ENCODE measurements around the gene MYOCOS. TPM values are rescaled to one million over a fixed set of nuclear protein-coding genes. Genes with fewer than 3 reads are reported as not detected.

Gene MYOCOS
- total and polyA plus RNA-seq, 9 of the 15 experiments (the other 6 are each of a cell fraction or from before 2014, with no cell fraction given): 0.07 TPM; not detected in 7

GRCh38 chr1:171646249-171646560, 24.2 kb downstream of the MYOCOS start:
- Histone ChIP-seq H2AFZ (ENCODE audit: low read depth, low read length) (no peak overlapping the region), H4K20me1 (replicated peaks; ENCODE audit: control insufficient read depth, insufficient read depth, low read length) (no peaks in the 10 kb centered on the region), H3K27me3 (ENCODE audit: control insufficient read depth in 2 of 2, insufficient read depth in 2 of 2, low read length in 2 of 2) (peaks cover 4 to 22% of the 10 kb centered on the region in 2 experiments; a peak in 3 of 5 replicates), H3K4me1 (replicated peaks in 1 of 2; ENCODE audit: control insufficient read depth in 2 of 2, insufficient read depth in 2 of 2, low read length in 2 of 2) (peaks cover 0 to 4% of the 10 kb centered on the region in 2 experiments; a peak in 2 of 5 replicates), H3K36me3 (ENCODE audit: control insufficient read depth, insufficient read depth, low read length) (no peaks in the 10 kb centered on the region), H3K9ac (ENCODE audit: insufficient read depth in 1 of 2, low read depth in 2 of 2, low read length in 2 of 2) (no peak overlapping the region), H3K4me3 (no peak overlapping the region), H3K4me2 (ENCODE audit: insufficient read depth, low read length) (no peak overlapping the region), H3K27ac (ENCODE audit: extremely low read depth, low read depth, low read length) (no peak overlapping the region), H3K79me2 (ENCODE audit: control insufficient read depth, insufficient read depth, low read length) (no peaks in the 10 kb centered on the region), H3K9me1 (ENCODE audit: control insufficient read depth, insufficient read depth, low read length) (no peaks in the 10 kb centered on the region), H3K9me3 (replicated peaks; ENCODE audit: control insufficient read depth, insufficient read depth, low read depth, low read length) (no peaks in the 10 kb centered on the region)
- POLR2A ChIA-PET: no interaction called here
- CTCF ChIA-PET (ENCODE audit: low intra/inter-chr PET ratio): no interaction called here
- ATAC-seq: no peak
- intact Hi-C loops (cut with micrococcal nuclease): loop anchor here (2.0 to 10.0 kb wide), 3 partner anchors 135 to 779 kb away; partner anchors contain the start of genes C1orf105, DNM3 and METTL13
- in situ Hi-C loops (cut with MboI): no loop called here
- BruUV-seq (replicated peaks): no TSS peak
- DNase-seq (ENCODE audit: extremely low read depth in 1 of 4, low spot score in 3 of 4): no peak
- no peak for TF ChIP-seq JUN (IDR thresholded peaks at IDR 0.05; ENCODE audit: borderline replicate concordance, low read depth, low read length)
- no peak for TF ChIP-seq JUN (CRISPR knock-in tag; IDR thresholded peaks at IDR 0.05; ENCODE audit: borderline replicate concordance)
- TF ChIP-seq KDM1A (IDR thresholded peaks at IDR 0.05): peak; percentile 11 to 19; a peak in 1 of 4 replicates
- TF ChIP-seq ZC3H8 (IDR thresholded peaks at IDR 0.05): no peak
- TF ChIP-seq ZFP36 (IDR thresholded peaks at IDR 0.05; ENCODE audit: low read depth, low read length, partially characterized antibody): peak; percentile 78
- peak; percentile 85; the same call in 1 of the 2 replicates for TF ChIP-seq BCOR (IDR thresholded peaks at IDR 0.05)
- 43% methylated on average over 1 of the region's 1 CpG for WGBS (ENCODE audit: insufficient coverage, low coverage, missing lambda C conversion rate)
- FAIRE-seq: no peak

- no peak for DNase-seq (ENCODE audit: extremely low read depth in 1 of 4, low spot score in 3 of 4)
- Histone ChIP-seq H3K4me2 (ENCODE audit: insufficient read depth, low read length) (no peak within 1 kb of the TSS), H3K9me1 (ENCODE audit: control insufficient read depth, insufficient read depth, low read length) (no peaks in the 10 kb centered on the region), H3K79me2 (ENCODE audit: control insufficient read depth, insufficient read depth, low read length) (no peaks in the 10 kb centered on the region), H3K4me1 (replicated peaks in 1 of 2; ENCODE audit: control insufficient read depth in 2 of 2, insufficient read depth in 2 of 2, low read length in 2 of 2) (peaks cover 0 to 9% of the 10 kb centered on the region in 2 experiments; a peak in 2 of 5 replicates), H3K27me3 (ENCODE audit: control insufficient read depth in 2 of 2, insufficient read depth in 2 of 2, low read length in 2 of 2) (peaks cover 26 to 29% of the 10 kb centered on the region in 2 experiments), H3K9ac (ENCODE audit: insufficient read depth in 1 of 2, low read depth in 2 of 2, low read length in 2 of 2) (peak within 1 kb of the TSS in 1 of 2 experiments; percentile 70; a peak in 2 of 4 replicates), H3K27ac (ENCODE audit: extremely low read depth, low read depth, low read length) (no peak within 1 kb of the TSS), H3K36me3 (ENCODE audit: control insufficient read depth, insufficient read depth, low read length) (no peaks in the 10 kb centered on the region), H4K20me1 (replicated peaks; ENCODE audit: control insufficient read depth, insufficient read depth, low read length) (no peaks in the 10 kb centered on the region), H2AFZ (ENCODE audit: low read depth, low read length) (no peak within 1 kb of the TSS), H3K4me3 (no peak within 1 kb of the TSS), H3K9me3 (replicated peaks; ENCODE audit: control insufficient read depth, insufficient read depth, low read depth, low read length) (no peaks in the 10 kb centered on the region)
- 0% methylated on average over 8 of the region's 8 CpGs for WGBS (ENCODE audit: insufficient coverage, low coverage, missing lambda C conversion rate)
- intact Hi-C loops (cut with micrococcal nuclease) (loop anchor here (10.0 kb wide), 1 partner anchor 742 kb away; no protein-coding TSS in a partner anchor), in situ Hi-C loops (cut with MboI) (no loop called here)
- no peak for TF ChIP-seq ZNF398 (CRISPR knock-in tag; IDR thresholded peaks at IDR 0.05)
- TF ChIP-seq TCF15 (CRISPR knock-in tag; IDR thresholded peaks at IDR 0.05): no peak
- TF ChIP-seq NFRKB (IDR thresholded peaks at IDR 0.05; ENCODE audit: low read depth): no peak
- POLR2A ChIA-PET: interaction anchor here (1.2 kb wide), 1 partner anchor 10 kb away, joined by 3 read pairs; no protein-coding TSS in a partner anchor
- ATAC-seq: peak; percentile 10; the same call in 2 of the 3 replicates
- no peak for FAIRE-seq
- no TSS peak for BruUV-seq (replicated peaks)
- CTCF ChIA-PET (ENCODE audit: low intra/inter-chr PET ratio): interaction anchor here (0.6 to 0.7 kb wide), 2 partner anchors 145 to 153 kb away, joined by 3 to 5 read pairs; no protein-coding TSS in a partner anchor
These were observed 30.3 kb downstream of the MYOCOS start, which contains the start of gene MYOC for GRCh38 chr1:171652234-171652822. TSS of gene MYOC (minus strand) at chr1:171652688. CDS start at chr1:171652611, 77 bp downstream.
